Forelimb muscle (tissue), 1 donor: ENCODE results near the gene SAMD10. TPM values are rescaled to one million over a fixed set of nuclear protein-coding genes. Genes with fewer than 3 reads are reported as not detected.
"Not testable (repeated sequence)": the region's sequence is repeated elsewhere in the genome, so short reads cannot be mapped to it uniquely, and the experiment has no call there.

Source experiments
- DNase-seq: peaks from one replicate; pipeline ENCODE4 v3.0.0-alpha.2; 2013; ENCODE audit warnings: low read depth
- polyA plus RNA-seq: library from polyadenylated mRNA; unstranded; fragments of 120-200 nt; gene quantifications from one replicate; pipeline ENCODE4 v1.2.1, GENCODE V29; 2013; ENCODE audit not compliant: insufficient read length

Gene SAMD10
- 3.0 TPM for polyA plus RNA-seq

GRCh38 chr20:63979557-63980316 lies at the start of gene SAMD10:
TSS of gene SAMD10 (minus strand) at chr20:63979642. CDS start at chr20:63979467, 175 bp downstream.
- no peak for DNase-seq

GRCh38 chr20:64027981-64028685 lies 48.7 kb upstream of the SAMD10 start:
- no peak for DNase-seq

GRCh38 chr20:64025826-64026412 lies 46.5 kb upstream of the SAMD10 start:
- DNase-seq = no peak

- DNase-seq = no peak
Observed at GRCh38 chr20:64025101-64025825, 45.8 kb upstream of the SAMD10 start.

- no peak for DNase-seq
Observed at GRCh38 chr20:64024141-64024990, 44.9 kb upstream of the SAMD10 start.

GRCh38 chr20:64023361-64024140 lies 44.1 kb upstream of the SAMD10 start:
- no peak for DNase-seq

GRCh38 chr20:64022671-64023360 lies 43.4 kb upstream of the SAMD10 start:
- DNase-seq = no peak

GRCh38 chr20:64021124-64021975 lies 41.9 kb upstream of the SAMD10 start:
- no peak for DNase-seq

GRCh38 chr20:64015635-64016034 lies 36.2 kb upstream of the SAMD10 start:
- no peak for DNase-seq

- DNase-seq = not testable (repeated sequence)
Observed at GRCh38 chr20:64012385-64013154, 33.1 kb upstream of the SAMD10 start.

- DNase-seq = no peak
Observed at GRCh38 chr20:64011366-64011779, 31.9 kb upstream of the SAMD10 start.

- no peak for DNase-seq
Observed at GRCh38 chr20:64010711-64011237, 31.3 kb upstream of the SAMD10 start.

GRCh38 chr20:64009811-64010387 lies 30.5 kb upstream of the SAMD10 start:
- DNase-seq = no peak

- no peak for DNase-seq
Observed at GRCh38 chr20:64006902-64007301, 27.5 kb upstream of the SAMD10 start.

GRCh38 chr20:64006490-64006889 lies 27.0 kb upstream of the SAMD10 start:
- DNase-seq = no peak

- no peak for DNase-seq
Observed at GRCh38 chr20:64005394-64005793, 26.0 kb upstream of the SAMD10 start.
